ENCODE data around the gene NDST1. TPM values are rescaled to one million over a fixed set of nuclear protein-coding genes. Genes with fewer than 3 reads are reported as not detected.

NDST1 gene
- total RNA-seq, 2 experiments from 2014 or later = 1.1 to 1.6 TPM

- Mint-ChIP-seq H3K4me3 (no peak overlapping the region), H3K27me3 (no peaks in the 10 kb centered on the region), H3K36me3 (ENCODE audit: low read depth) (no peaks in the 10 kb centered on the region), H3K9me3 (no peaks in the 10 kb centered on the region), H3K27ac (no peak overlapping the region), H3K4me1 (ENCODE audit: low read depth) (no peaks in the 10 kb centered on the region)
- H3K9me3 ChIP-seq (ENCODE audit: control insufficient read depth in 1 of 2, insufficient read depth in 1 of 2, low read length in 2 of 2) = no peaks in the 10 kb centered on the region
- DNase-seq = no peak
- no peaks in the 10 kb centered on the region for H3K27me3 ChIP-seq (ENCODE audit: control insufficient read depth in 1 of 2, insufficient read depth in 2 of 2, low read length in 2 of 2)
- POLR2A ChIA-PET = no interaction called here
- no peak overlapping the region for H3K27ac ChIP-seq (ENCODE audit: low read depth in 1 of 2, low read length in 2 of 2)
- H3K4me1 ChIP-seq (ENCODE audit: insufficient read depth, low read length) = no peaks in the 10 kb centered on the region
- CTCF ChIA-PET = no interaction called here
- no peak for ATAC-seq (ENCODE audit: poor library complexity)
- TF ChIP-seq CTCF (IDR thresholded peaks at IDR 0.05) = no peak
- H3K4me3 ChIP-seq (ENCODE audit: low read length) = no peak overlapping the region
- H3K36me3 ChIP-seq (ENCODE audit: insufficient read depth, low read length) = no peaks in the 10 kb centered on the region
- intact Hi-C loops (cut with DNase I, micrococcal nuclease) = no loop called here
Observed at GRCh38 chr5:150510460-150511263, 2.7 kb downstream of the NDST1 start.

- intact Hi-C loops (cut with DNase I, micrococcal nuclease) = no loop called here
- Histone ChIP-seq H3K27ac (ENCODE audit: low read depth in 1 of 2, low read length in 2 of 2) (no peak overlapping the region), H3K9me3 (ENCODE audit: control insufficient read depth in 1 of 2, insufficient read depth in 1 of 2, low read length in 2 of 2) (no peaks in the 10 kb centered on the region), H3K27me3 (ENCODE audit: control insufficient read depth in 1 of 2, insufficient read depth in 2 of 2, low read length in 2 of 2) (no peaks in the 10 kb centered on the region), H3K4me1 (ENCODE audit: insufficient read depth, low read length) (no peaks in the 10 kb centered on the region), H3K4me3 (ENCODE audit: low read length) (no peak overlapping the region), H3K36me3 (ENCODE audit: insufficient read depth, low read length) (no peaks in the 10 kb centered on the region)
- DNase-seq (no peak), ATAC-seq (ENCODE audit: poor library complexity) (no peak)
- no peaks in the 10 kb centered on the region for H3K9me3 Mint-ChIP-seq
- H3K4me1 Mint-ChIP-seq (ENCODE audit: low read depth) = no peaks in the 10 kb centered on the region
- no peak overlapping the region for H3K27ac Mint-ChIP-seq
- no peaks in the 10 kb centered on the region for H3K27me3 Mint-ChIP-seq
- ChIA-PET POLR2A (no interaction called here), CTCF (no interaction called here)
- no peak for TF ChIP-seq CTCF (IDR thresholded peaks at IDR 0.05)
- H3K4me3 Mint-ChIP-seq = no peak overlapping the region
- H3K36me3 Mint-ChIP-seq (ENCODE audit: low read depth) = no peaks in the 10 kb centered on the region
Observed at GRCh38 chr5:150511578-150512367, 3.8 kb downstream of the NDST1 start.

GRCh38 chr5:150512368-150512747 is 4.4 kb downstream of the NDST1 start:
- Histone ChIP-seq H3K27me3 (ENCODE audit: control insufficient read depth in 1 of 2, insufficient read depth in 2 of 2, low read length in 2 of 2) (no peaks in the 10 kb centered on the region), H3K27ac (ENCODE audit: low read depth in 1 of 2, low read length in 2 of 2) (no peak overlapping the region), H3K4me1 (ENCODE audit: insufficient read depth, low read length) (no peaks in the 10 kb centered on the region), H3K4me3 (ENCODE audit: low read length) (no peak overlapping the region), H3K9me3 (ENCODE audit: control insufficient read depth in 1 of 2, insufficient read depth in 1 of 2, low read length in 2 of 2) (no peaks in the 10 kb centered on the region), H3K36me3 (ENCODE audit: insufficient read depth, low read length) (no peaks in the 10 kb centered on the region)
- DNase-seq = no peak
- Mint-ChIP-seq H3K27me3 (no peaks in the 10 kb centered on the region), H3K9me3 (no peaks in the 10 kb centered on the region), H3K4me3 (no peak overlapping the region), H3K36me3 (ENCODE audit: low read depth) (no peaks in the 10 kb centered on the region), H3K27ac (no peak overlapping the region), H3K4me1 (ENCODE audit: low read depth) (no peaks in the 10 kb centered on the region)
- TF ChIP-seq CTCF (IDR thresholded peaks at IDR 0.05) = no peak
- ATAC-seq (ENCODE audit: poor library complexity) = no peak
- CTCF ChIA-PET = no interaction called here
- intact Hi-C loops (cut with DNase I, micrococcal nuclease) = no loop called here
- POLR2A ChIA-PET = no interaction called here

All from CD4-positive, alpha-beta T cell (primary cell).